GM20000 (cell line): Measurements from ENCODE around the gene TUBG1.
"Not testable (repeated sequence)": the region's sequence is repeated elsewhere in the genome, so short reads cannot be mapped to it uniquely, and the experiment has no call there.

Experiments used
- DNase-seq: peaks from one replicate; pipeline ENCODE4 v3.0.0; 2012; ENCODE audit warnings: low spot score
- TF ChIP-seq, protein P1 (sequence below): IDR thresholded peaks from 2 replicates; pipeline ENCODE4 v1.5.1; 2012; ENCODE audit warnings: mild to moderate bottlenecking, control low read depth; ENCODE audit errors: extremely low read depth, missing control alignments

TUBG1 gene

DNA sequence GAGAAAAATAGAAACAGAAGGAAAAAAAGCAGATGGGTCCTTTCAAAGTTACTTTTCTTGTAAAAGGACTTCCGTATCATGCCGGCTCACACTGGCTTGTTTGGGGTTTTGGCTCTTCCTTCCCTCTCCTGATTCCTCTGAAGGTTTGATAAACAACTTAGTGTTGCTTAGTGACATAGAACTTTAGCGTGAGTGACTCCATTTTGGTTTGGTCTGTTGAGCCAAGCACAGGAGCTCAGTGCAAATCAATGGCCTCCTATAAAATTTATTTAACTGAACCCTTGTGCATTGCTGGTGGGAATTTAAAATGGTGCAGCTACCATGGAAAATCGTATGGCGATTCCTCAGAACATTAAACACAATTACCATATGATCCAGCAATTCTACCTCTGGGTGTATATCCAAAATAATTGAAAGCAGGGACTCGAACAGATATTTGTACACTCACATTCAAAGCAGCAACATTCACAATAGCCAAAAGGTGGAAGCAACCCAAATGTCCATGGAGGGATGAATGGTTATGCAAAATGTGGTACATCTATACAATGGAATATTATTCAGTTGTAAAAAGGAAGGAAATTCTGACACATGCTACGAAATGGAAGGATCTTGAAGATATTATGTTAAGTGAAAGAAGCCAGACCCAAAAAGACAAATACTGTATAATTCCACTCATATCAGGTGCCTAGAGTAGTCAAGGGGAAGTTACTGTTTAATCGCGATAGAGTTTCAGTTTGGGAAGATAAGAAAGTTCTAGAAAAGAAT, 48.5 kb downstream of the TUBG1 start:
- TF ChIP-seq, protein P1, sequence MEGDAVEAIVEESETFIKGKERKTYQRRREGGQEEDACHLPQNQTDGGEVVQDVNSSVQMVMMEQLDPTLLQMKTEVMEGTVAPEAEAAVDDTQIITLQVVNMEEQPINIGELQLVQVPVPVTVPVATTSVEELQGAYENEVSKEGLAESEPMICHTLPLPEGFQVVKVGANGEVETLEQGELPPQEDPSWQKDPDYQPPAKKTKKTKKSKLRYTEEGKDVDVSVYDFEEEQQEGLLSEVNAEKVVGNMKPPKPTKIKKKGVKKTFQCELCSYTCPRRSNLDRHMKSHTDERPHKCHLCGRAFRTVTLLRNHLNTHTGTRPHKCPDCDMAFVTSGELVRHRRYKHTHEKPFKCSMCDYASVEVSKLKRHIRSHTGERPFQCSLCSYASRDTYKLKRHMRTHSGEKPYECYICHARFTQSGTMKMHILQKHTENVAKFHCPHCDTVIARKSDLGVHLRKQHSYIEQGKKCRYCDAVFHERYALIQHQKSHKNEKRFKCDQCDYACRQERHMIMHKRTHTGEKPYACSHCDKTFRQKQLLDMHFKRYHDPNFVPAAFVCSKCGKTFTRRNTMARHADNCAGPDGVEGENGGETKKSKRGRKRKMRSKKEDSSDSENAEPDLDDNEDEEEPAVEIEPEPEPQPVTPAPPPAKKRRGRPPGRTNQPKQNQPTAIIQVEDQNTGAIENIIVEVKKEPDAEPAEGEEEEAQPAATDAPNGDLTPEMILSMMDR = no peak
- no peak for DNase-seq

DNA sequence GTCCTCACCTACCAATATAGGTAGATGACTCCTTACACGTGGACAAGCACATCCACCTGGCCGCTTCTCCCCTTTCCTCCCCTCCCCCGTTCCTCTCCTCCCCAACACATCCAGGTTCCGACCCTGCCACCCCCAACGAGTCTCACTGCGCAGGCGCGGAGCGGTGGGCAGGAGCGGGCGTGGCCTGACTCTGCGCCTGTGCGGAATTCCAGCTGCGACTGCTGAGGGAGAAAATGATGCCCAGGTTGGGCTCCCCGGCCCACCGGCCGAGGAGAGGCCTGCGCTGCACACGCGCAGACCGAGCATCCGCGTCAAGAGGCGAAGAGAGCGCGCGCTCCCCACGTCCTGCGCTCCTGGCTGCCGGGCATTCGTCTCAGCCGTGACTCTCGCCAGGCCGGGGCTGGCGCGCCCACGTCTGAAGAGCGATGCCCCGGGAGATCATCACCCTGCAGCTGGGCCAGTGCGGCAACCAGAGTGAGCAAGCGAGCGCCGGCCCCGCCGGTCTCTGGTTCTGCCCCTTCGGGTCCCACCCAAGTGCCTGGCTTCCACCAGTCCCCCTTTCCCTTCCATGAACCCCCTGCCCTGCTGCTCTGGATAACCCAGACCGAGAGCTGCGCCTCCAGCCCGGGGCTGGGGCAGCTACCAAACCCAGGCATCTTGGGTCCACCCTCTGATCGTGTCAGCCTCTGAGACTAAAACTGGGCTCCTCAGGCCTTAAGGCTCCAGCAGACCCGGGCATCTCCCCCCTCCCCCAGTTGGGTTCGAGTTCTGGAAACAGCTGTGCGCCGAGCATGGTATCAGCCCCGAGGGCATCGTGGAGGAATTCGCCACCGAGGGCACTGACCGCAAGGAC, 49.8 kb downstream of the TUBG1 start, which contains the start of gene TUBG2:
Gene TUBG2 (plus strand): TSS at position 206 of the 853 bp plus-strand sequence. CDS start 220 bp downstream, at position 426.
- DNase-seq = peak; percentile 88
- TF ChIP-seq, protein P1 = no peak

DNA sequence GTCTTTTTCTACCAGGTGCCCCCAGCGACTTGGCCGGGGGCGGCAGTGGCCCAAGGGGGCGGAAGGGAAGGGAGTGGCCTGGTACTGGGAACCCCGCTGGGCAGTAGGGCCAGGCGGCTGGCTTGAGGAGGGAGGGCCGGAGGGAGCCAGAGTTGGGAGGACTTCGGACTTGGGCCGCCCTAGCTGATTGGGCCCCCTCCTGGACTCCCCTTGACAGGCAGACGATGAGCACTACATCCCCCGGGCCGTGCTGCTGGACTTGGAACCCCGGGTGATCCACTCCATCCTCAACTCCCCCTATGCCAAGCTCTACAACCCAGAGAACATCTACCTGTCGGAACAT, 50.4 kb downstream of the TUBG1 start:
- not testable (repeated sequence) for DNase-seq

DNA sequence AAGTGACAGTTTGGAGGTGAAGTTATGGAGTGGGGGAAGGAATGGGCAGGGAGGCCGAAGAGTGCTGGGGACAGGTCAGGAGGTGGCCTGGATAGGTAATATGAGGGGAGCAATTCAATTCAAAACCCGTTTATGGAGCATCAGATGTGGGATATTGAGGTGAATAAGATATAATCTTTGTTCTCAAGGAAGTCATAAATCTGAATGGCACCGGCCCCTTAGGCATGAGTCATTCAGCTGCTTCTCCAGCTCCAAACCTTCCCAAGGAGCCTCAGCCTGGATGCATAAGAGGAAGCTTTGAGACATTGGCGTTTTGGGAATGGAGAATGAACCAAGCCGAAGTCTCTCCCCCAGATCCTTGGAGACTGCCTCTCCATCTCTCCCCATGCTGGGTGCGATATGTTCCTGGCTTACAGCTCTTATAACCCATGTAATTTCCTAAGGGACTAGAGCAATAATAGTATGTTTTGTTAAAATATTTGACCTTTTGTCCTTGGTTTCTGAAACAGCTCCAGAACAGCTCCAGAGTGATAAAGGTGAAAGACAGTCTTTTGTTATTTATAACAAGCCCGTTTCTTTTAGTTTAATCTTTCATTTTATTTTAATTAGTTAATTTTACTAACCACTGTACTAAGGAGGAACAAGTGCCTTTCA, 51.3 kb downstream of the TUBG1 start:
- TF ChIP-seq, protein P1 = no peak
- no peak for DNase-seq
